Activated CD4-positive, CD25-positive, alpha-beta regulatory T cell treated with anti-CD3 and anti-CD28 coated beads, Interleukin-2, amount 50 U/mL, for 24 hours (primary cell): Measurements from ENCODE around the gene SLC24A3.

Experiments used
- ATAC-seq, 2 donors: fragments of 150-1000 bp; cut with Tn5 transposase; one replicate each; pipeline ENCODE4 v1.10.0; 2021; ENCODE audit warnings: mild to moderate bottlenecking in 1 of 2, moderate library complexity in 1 of 2

The SLC24A3 gene

GRCh38 chr20:19212469-19212815, at the start of gene SLC24A3:
Gene SLC24A3 (plus strand): TSS chr20:19212642.
- ATAC-seq = no peak

DNA sequence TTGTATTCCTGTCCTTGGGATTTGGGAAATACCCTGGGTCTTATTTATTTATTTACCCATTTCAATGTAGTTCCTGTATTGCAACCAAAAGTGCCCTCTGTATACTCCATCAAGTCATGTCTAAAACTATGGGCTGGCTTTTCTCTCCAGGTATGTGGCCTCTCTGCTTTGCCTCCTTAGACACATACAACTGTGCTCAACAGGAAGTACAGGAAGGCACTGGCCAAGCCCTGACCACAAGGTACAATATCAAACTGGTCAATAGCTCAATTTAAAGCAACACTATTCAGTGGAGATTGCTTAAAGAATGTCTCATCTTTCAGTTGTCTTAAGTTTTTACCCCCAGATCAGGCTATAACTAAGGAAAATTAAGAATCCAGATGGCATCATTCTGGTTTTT, 42.3 kb upstream of the SLC24A3 start:
- ATAC-seq = no peak

DNA sequence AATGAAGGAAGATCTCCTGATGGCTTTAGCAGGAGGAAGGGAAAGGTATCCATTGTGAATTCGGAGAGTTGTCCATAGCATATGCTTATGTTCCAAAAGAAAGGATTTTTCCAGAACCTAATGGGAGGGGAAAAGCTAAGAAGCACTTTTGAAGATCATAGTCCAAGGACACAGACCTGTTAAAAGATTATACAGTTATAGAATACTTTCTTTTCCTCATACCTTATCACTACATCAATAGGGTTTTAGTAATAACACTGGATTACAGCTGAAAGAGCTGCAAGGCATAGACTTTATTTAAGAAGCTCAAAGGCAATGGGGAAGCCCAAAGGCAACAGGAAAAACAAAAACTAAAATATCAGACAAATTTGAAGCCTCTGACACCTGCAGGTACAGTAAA, 39.8 kb upstream of the SLC24A3 start:
- ATAC-seq = no peak

DNA sequence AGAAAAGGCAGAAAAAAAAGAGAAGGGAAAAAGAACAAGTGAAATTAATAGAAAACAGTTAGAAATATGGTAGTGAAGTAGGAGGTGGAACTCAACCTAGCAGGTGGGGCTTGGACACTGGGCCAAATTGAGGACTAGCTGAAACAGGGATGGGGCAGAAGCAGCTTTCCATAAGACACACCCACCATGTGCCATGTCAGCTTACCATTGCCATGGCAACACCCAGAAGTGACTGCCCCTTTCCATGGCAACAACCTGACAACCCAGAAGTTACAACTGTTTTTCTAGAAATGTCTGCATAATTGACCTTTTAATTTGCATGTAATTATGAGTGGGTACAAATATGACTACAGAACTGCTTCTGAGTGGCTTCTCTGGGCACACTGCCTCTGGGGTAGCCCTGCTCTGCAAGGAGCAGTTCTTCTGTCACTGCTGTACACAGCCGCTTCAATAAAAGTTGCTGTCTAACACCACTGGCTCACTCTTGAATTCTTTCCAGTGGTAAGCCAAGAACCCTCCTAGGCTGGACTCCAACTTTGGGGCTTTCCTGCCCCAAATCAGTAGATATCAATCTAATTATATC, 35.9 kb upstream of the SLC24A3 start:
- no peak for ATAC-seq

GRCh38 chr20:19181552-19181951, 30.9 kb upstream of the SLC24A3 start:
- ATAC-seq = no peak

DNA sequence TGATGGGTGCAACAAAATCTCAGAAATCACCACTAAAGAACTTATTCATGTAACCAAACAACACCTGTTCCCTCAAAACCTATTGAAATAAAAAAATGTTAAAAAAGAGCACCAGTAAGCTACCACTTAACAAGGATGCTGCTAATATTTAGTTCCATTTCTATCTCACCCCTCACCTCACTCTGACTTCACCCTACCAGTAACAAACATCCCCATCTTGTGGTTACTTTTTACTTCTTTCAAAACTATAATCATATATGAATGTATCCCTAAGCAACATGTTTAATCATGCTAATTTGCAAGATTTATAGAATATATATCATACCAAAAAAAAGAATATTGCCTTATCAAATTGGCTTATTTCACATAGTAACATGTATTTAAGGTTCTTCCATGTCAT, 27.4 kb upstream of the SLC24A3 start:
- ATAC-seq = no peak

GRCh38 chr20:19193349-19193748, 19.1 kb upstream of the SLC24A3 start:
- no peak for ATAC-seq

GRCh38 chr20:19205981-19206396, 6.5 kb upstream of the SLC24A3 start:
- no peak for ATAC-seq

- no peak for ATAC-seq
Measured at GRCh38 chr20:19207541-19207940, 4.9 kb upstream of the SLC24A3 start.

DNA sequence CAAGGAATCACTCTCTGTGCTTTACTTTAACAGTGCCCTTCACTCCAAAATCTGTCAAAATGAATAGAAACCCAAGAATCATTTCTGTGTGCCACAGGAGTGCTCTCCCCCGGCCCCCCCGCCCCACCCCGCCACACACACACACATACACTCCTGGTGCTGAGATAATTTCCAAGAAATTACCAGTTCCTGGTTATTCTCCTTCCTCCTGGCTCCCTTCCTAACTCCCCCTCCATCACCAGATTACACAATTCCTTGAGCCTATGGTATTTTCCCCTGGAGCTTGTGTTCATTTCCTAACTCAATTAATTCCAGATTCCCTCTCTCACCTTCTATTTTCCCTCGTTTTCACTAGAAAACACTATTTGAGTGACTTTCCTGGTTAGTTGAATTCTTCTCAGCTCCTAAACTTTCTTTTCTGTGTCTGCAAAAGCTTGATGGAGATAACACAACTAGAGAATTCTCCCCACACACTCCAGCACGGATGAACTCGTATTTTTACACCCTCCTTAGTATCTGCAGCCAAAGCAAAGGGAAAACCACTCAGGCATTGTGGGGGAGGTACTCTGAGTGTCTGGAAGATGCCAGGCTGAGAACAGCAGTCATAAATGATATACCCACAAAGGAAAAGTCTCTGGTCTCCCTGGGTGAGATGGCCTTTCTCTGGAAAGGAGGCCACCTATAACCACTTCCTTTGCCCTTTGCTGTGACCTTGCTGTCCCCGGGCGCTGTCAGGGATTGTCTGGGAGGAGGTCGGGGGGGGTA, 1.9 kb upstream of the SLC24A3 start:
- ATAC-seq = no peak

DNA sequence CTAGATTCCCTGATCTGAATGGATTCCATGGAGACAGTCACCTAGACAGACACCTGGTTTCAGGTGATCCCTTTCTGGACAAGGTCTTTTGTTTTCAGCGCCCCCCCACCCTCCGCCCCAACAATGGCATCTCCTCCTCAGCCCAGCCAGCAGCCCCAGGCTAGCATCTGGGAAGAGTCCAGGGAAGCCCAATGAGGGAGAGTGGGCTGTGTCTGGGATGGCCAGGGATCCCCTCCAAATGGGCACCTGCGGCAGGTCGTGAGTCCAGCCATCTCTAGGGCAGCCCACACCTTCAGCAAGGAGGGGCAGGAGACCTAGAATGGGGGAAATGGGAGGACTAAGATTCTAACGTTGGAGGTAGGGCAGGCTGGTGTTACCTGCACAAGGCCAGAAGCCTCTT, 1.2 kb upstream of the SLC24A3 start:
- no peak for ATAC-seq

- no peak for ATAC-seq
Measured at GRCh38 chr20:19211661-19212468, 577 bp upstream of the SLC24A3 start.

DNA sequence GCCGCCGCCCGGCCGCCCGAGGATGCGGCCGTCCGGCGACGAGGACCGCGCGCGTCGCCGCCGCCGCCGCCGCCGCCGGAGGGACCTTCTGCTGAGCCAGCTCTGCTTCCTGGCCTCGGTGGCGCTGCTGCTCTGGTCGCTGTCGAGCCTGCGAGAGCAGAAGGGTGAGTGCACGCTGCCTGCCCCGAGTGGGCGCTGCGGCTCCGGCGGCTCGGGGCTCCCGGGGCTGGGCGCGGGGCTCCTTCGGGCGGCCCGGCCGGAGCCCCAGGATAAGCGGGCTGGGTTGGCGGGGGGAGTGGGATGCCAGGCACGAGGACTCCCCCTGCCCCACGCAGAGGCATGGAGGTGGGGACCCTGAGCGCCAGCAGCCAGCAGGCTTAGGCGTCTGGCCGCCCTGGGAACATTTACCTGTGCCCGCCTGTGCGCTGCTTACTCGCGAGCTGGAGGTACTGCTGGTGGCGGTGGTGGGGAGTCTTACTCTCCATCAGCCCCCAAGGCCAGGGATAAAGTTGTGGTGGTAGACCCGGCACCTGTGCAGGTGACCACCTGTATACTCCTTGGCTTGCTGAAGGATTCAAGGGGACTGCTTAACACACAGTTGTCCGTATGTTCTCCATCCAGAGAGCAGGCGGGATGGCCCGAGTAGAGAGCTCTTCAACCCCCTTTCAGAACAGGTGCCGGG, 520 bp downstream of the SLC24A3 start:
- ATAC-seq = peak in 1 of 2 donors; percentile 25

GRCh38 chr20:19213946-19214490, 1.6 kb downstream of the SLC24A3 start:
- no peak for ATAC-seq

- no peak for ATAC-seq
Measured at GRCh38 chr20:19218411-19218810, 6.0 kb downstream of the SLC24A3 start.

GRCh38 chr20:19222520-19223040, 10.1 kb downstream of the SLC24A3 start:
- ATAC-seq = no peak

- no peak for ATAC-seq
Measured at GRCh38 chr20:19223640-19224039, 11.2 kb downstream of the SLC24A3 start.

GRCh38 chr20:19231359-19232035, 19.1 kb downstream of the SLC24A3 start:
- ATAC-seq = no peak

GRCh38 chr20:19232997-19233794, 20.8 kb downstream of the SLC24A3 start:
- ATAC-seq = no peak

DNA sequence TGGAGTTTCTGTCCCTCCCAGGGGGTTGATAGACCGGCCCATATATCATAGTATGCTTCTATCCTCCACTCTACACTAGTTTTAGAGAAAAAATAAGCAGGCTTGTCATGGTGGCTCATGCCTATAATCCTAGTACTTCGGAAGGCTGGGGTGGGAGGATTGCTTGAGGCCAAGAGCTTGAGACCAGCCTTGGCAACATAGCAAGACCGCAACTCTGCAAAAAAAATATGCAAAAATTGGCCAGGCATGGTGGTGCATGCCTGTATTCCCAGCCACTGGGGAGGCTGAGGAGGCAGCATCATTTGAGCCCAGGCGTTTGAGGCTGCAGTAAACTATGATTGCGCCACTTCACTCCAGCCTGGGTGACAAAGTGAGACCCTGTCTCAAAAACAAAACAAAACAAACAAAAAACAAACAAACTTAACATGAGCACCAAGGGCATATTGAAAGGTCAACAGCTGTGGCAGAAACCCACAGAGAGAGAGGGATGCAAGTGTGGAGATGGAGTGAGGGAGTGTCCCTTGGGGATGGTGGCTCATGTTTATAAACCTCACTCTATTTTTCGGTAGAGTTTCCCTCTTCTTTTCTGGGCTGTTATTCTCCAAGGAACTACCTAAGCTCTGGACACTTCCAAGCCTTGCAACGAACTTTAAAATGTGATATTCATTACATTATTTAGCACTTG, 24.1 kb downstream of the SLC24A3 start:
- ATAC-seq = no peak

DNA sequence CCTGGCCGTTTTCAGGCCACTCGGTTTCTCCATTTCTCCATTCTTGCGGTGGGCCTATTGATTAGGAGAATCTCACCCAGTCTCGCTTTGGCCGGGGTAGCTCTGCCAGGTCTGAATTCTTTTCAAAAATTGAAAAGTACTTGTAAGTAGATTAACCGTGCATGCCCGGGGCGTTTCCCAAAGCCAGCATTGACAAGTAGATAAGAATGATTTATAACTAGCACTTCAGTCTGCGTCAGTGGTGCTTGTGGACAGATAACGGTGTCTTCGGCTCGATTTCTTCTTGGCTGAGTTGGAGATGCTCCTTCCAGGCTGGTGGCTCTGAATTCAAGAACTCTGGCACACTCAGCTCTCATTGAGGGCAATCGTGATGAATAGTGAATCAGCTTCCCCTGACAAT, 29.0 kb downstream of the SLC24A3 start:
- no peak for ATAC-seq
